ENCODE data around the gene PLXNA4.

Gene PLXNA4

GRCh38 chr7:132590162-132590561 lies 13.9 kb upstream of the PLXNA4 start:
- no peaks in the 10 kb centered on the region for H4K20me1 ChIP-seq (ENCODE audit: insufficient read depth, low read length)
- H3K36me3 ChIP-seq (replicated peaks; ENCODE audit: low read depth, low read length), result no peaks in the 10 kb centered on the region
- no peak overlapping the region for H2AFZ ChIP-seq (ENCODE audit: low read depth, low read length)
- no peak overlapping the region for H3K9ac ChIP-seq (ENCODE audit: low read length)
- H3K79me2 ChIP-seq (ENCODE audit: low read length), result no peaks in the 10 kb centered on the region
- TF ChIP-seq EZH2phosphoT487 (IDR thresholded peaks at IDR 0.05; ENCODE audit: low read depth), result no peak
- no peak for TF ChIP-seq CTCF (IDR thresholded peaks at IDR 0.05; ENCODE audit: low read depth, low read length)
- H3K4me1 ChIP-seq (ENCODE audit: low read length), result no peaks in the 10 kb centered on the region
- H3K4me2 ChIP-seq (ENCODE audit: low read length), result no peak overlapping the region
- H3K9me3 ChIP-seq (ENCODE audit: insufficient read depth, low read length), result no peaks in the 10 kb centered on the region
- H3K27ac ChIP-seq (ENCODE audit: low read length), result no peak overlapping the region
- peaks cover 31% of the 10 kb centered on the region for H3K27me3 ChIP-seq (ENCODE audit: low read depth, low read length)
- H3K4me3 ChIP-seq (ENCODE audit: low read length), result no peak overlapping the region

GRCh38 chr7:132588596-132588995 lies 12.3 kb upstream of the PLXNA4 start:
- H3K4me1 ChIP-seq (ENCODE audit: low read length), result peaks cover 6% of the 10 kb centered on the region
- H4K20me1 ChIP-seq (ENCODE audit: insufficient read depth, low read length), result no peaks in the 10 kb centered on the region
- H3K9ac ChIP-seq (ENCODE audit: low read length), result no peak overlapping the region
- H2AFZ ChIP-seq (ENCODE audit: low read depth, low read length), result no peak overlapping the region
- no peaks in the 10 kb centered on the region for H3K79me2 ChIP-seq (ENCODE audit: low read length)
- H3K4me3 ChIP-seq (ENCODE audit: low read length), result no peak overlapping the region
- no peak for TF ChIP-seq CTCF (IDR thresholded peaks at IDR 0.05; ENCODE audit: low read depth, low read length)
- TF ChIP-seq EZH2phosphoT487 (IDR thresholded peaks at IDR 0.05; ENCODE audit: low read depth), result no peak
- H3K27me3 ChIP-seq (ENCODE audit: low read depth, low read length), result peaks cover 29% of the 10 kb centered on the region
- no peak overlapping the region for H3K4me2 ChIP-seq (ENCODE audit: low read length)
- no peaks in the 10 kb centered on the region for H3K9me3 ChIP-seq (ENCODE audit: insufficient read depth, low read length)
- no peak overlapping the region for H3K27ac ChIP-seq (ENCODE audit: low read length)
- H3K36me3 ChIP-seq (replicated peaks; ENCODE audit: low read depth, low read length), result no peaks in the 10 kb centered on the region

GRCh38 chr7:132584796-132585494 lies 8.7 kb upstream of the PLXNA4 start:
- H3K36me3 ChIP-seq (replicated peaks; ENCODE audit: low read depth, low read length), result no peaks in the 10 kb centered on the region
- H3K4me3 ChIP-seq (ENCODE audit: low read length), result no peak overlapping the region
- H3K79me2 ChIP-seq (ENCODE audit: low read length), result no peaks in the 10 kb centered on the region
- peaks cover 28% of the 10 kb centered on the region for H3K27me3 ChIP-seq (ENCODE audit: low read depth, low read length)
- H3K4me1 ChIP-seq (ENCODE audit: low read length), result peaks cover 6% of the 10 kb centered on the region
- no peak overlapping the region for H3K27ac ChIP-seq (ENCODE audit: low read length)
- no peak overlapping the region for H2AFZ ChIP-seq (ENCODE audit: low read depth, low read length)
- no peaks in the 10 kb centered on the region for H3K9me3 ChIP-seq (ENCODE audit: insufficient read depth, low read length)
- H4K20me1 ChIP-seq (ENCODE audit: insufficient read depth, low read length), result no peaks in the 10 kb centered on the region
- H3K4me2 ChIP-seq (ENCODE audit: low read length), result no peak overlapping the region
- H3K9ac ChIP-seq (ENCODE audit: low read length), result no peak overlapping the region
- TF ChIP-seq EZH2phosphoT487 (IDR thresholded peaks at IDR 0.05; ENCODE audit: low read depth) (no peak), CTCF (IDR thresholded peaks at IDR 0.05; ENCODE audit: low read depth, low read length) (no peak)

- no peaks in the 10 kb centered on the region for H3K79me2 ChIP-seq (ENCODE audit: low read length)
- H3K27ac ChIP-seq (ENCODE audit: low read length), result no peak overlapping the region
- H2AFZ ChIP-seq (ENCODE audit: low read depth, low read length), result no peak overlapping the region
- no peak overlapping the region for H3K9ac ChIP-seq (ENCODE audit: low read length)
- H3K4me3 ChIP-seq (ENCODE audit: low read length), result no peak overlapping the region
- H3K27me3 ChIP-seq (ENCODE audit: low read depth, low read length), result peaks cover 14% of the 10 kb centered on the region
- no peaks in the 10 kb centered on the region for H4K20me1 ChIP-seq (ENCODE audit: insufficient read depth, low read length)
- TF ChIP-seq EZH2phosphoT487 (IDR thresholded peaks at IDR 0.05; ENCODE audit: low read depth), result no peak
- no peak for TF ChIP-seq CTCF (IDR thresholded peaks at IDR 0.05; ENCODE audit: low read depth, low read length)
- H3K4me1 ChIP-seq (ENCODE audit: low read length), result peaks cover 6% of the 10 kb centered on the region
- no peak overlapping the region for H3K4me2 ChIP-seq (ENCODE audit: low read length)
- H3K36me3 ChIP-seq (replicated peaks; ENCODE audit: low read depth, low read length), result no peaks in the 10 kb centered on the region
- no peaks in the 10 kb centered on the region for H3K9me3 ChIP-seq (ENCODE audit: insufficient read depth, low read length)
Observed at GRCh38 chr7:132581431-132581830, 5.2 kb upstream of the PLXNA4 start.
